CD4-positive, alpha-beta T cell (primary cell): ENCODE results near the gene ADARB2. TPM values are rescaled to one million over a fixed set of nuclear protein-coding genes. Genes with fewer than 3 reads are reported as not detected.

Experiments used
- ATAC-seq: fragments of 200-7000 bp; cut with Tn5 transposase; one replicate; pipeline ENCODE4 v1.10.0; 2022; ENCODE audit warnings: mild to moderate bottlenecking; ENCODE audit not compliant: poor library complexity
- CTCF ChIA-PET: fragments of 350-600 bp; sonication (Branson Sonifier 250); formaldehyde crosslinking; loops from one replicate; lab custom pipeline; 2021; ENCODE audit warnings: antibody characterized with exemption, inconsistent platforms; lab: Charles Lee
- POLR2A ChIA-PET: fragments of 350-600 bp; sonication (Branson Sonifier 250); formaldehyde crosslinking; loops from one replicate; lab custom pipeline; 2021; ENCODE audit warnings: antibody characterized with exemption, inconsistent platforms; lab: Charles Lee
- DNase-seq, 14 experiments: peaks; one replicate each; pipeline ENCODE4 v3.0.0-alpha.2; 2013 to 2020; ENCODE audit warnings: mixed read lengths in 2 of 14
- H3K27ac ChIP-seq, 2 donors: one replicate each; pipeline versions ENCODE4 v1.5.1 to v1.7.0; 2013; ENCODE audit warnings: low read length in 2 of 2, low read depth in 1 of 2, mild to moderate bottlenecking in 1 of 2
- H3K27me3 ChIP-seq, 2 experiments: 1 replicate in 1 of 2; 2 replicates in 1 of 2; pipeline versions ENCODE4 v1.6.1 to v1.7.0; 2013; ENCODE audit warnings: low read length in 2 of 2, control low read depth in 1 of 2, mild to moderate bottlenecking in 1 of 2, moderate library complexity in 1 of 2; ENCODE audit not compliant: insufficient read depth in 2 of 2, control insufficient read depth in 1 of 2
- H3K36me3 ChIP-seq: one replicate; pipeline ENCODE4 v1.6.1; 2013; ENCODE audit warnings: low read length, control low read depth; ENCODE audit not compliant: insufficient read depth
- H3K4me1 ChIP-seq: one replicate; pipeline ENCODE4 v1.6.1; 2013; ENCODE audit warnings: low read length, control low read depth; ENCODE audit not compliant: insufficient read depth
- H3K4me3 ChIP-seq: one replicate; pipeline ENCODE4 v1.5.1; 2013; ENCODE audit warnings: mild to moderate bottlenecking, low read length, moderate library complexity
- H3K9me3 ChIP-seq, 2 experiments: 1 replicate in 1 of 2; 2 replicates in 1 of 2; pipeline versions ENCODE4 v1.6.1 to v1.7.0; 2013; ENCODE audit warnings: low read length in 2 of 2, mild to moderate bottlenecking in 2 of 2, control low read depth in 1 of 2, moderate library complexity in 1 of 2; ENCODE audit not compliant: control insufficient read depth in 1 of 2, insufficient read depth in 1 of 2
- H3K27ac Mint-ChIP-seq: one replicate; pipeline ENCODE4 v1.8.0; 2020; ENCODE audit warnings: mixed read lengths
- H3K27me3 Mint-ChIP-seq: one replicate; pipeline ENCODE4 v1.8.0; 2021; ENCODE audit warnings: mixed read lengths
- H3K36me3 Mint-ChIP-seq: one replicate; pipeline ENCODE4 v1.8.0; 2021; ENCODE audit warnings: low read depth, mixed read lengths
- H3K4me1 Mint-ChIP-seq: one replicate; pipeline ENCODE4 v1.8.0; 2021; ENCODE audit warnings: low read depth, mixed read lengths
- H3K4me3 Mint-ChIP-seq: one replicate; pipeline ENCODE4 v1.8.0; 2020; ENCODE audit warnings: mild to moderate bottlenecking, mixed read lengths
- H3K9me3 Mint-ChIP-seq: one replicate; pipeline ENCODE4 v1.8.0; 2020; ENCODE audit warnings: mixed read lengths
- intact Hi-C, 2 experiments: fragments of 100-400 bp; cut with DNase I in 1 of 2; cut with micrococcal nuclease in 1 of 2; formaldehyde crosslinking; loops; one replicate each; pipeline versions ENCODE4 v1.15.1 to v1.9.0; 2023 to 2025; cut with DNase I, micrococcal nuclease
- total RNA-seq, 174 experiments: library from RNA in 2 of 174; stranded (reverse) in 2 of 174; gene quantifications; one replicate each; pipeline ENCODE4 v1.2.3 and lab custom pipeline; 2021 to 2026
- TF ChIP-seq, protein P1 (sequence below): fragments of 200-600 bp; IDR thresholded peaks from one replicate; pipeline ENCODE4 v1.8.0; 2022; ENCODE audit warnings: antibody characterized with exemption, mild to moderate bottlenecking

Gene ADARB2
- total RNA-seq, 2 experiments from 2014 or later: 0.14 TPM; not detected in 1

DNA sequence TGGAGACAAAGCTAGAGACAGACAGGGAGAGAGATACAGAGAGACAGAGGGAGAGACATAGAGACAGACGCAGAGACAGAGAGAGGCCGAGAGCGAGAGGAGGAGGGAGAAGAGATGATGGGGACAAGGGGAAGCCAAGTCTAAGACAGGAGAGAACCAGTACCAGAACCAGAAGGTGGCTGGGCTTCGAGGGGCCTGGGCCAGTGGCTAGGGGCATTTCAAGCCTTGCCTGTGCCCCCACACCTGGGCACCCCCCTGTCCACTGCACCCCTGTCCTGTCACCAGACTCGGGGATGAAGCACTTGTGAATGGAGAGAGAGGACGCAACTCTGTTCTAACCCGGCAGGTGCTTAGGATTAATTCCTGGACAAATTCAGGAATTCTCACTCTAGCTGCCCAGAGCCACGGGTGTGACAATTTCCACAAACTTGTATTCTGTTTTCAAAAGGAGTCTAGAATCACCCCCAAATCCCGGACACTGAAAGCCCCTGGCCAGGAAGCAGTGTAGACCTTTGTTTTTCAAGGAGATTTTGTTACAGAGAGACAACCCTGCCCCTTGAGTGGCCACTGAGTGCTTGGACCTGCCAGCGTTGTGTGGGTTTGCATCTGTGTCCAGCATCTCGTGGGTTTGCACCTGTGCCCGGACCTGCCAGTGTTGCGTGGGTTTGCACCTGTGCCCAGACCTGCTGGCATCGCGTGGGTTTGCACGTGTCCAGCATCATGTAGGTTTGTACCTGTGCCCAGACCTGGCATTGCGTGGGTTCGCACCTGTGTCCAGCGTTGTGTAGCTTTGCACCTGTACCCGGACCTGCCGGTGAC lies 523.9 kb downstream of the ADARB2 start:
- H3K27me3 Mint-ChIP-seq: no peaks in the 10 kb centered on the region
- POLR2A ChIA-PET: no interaction called here
- H3K27me3 ChIP-seq: no peaks in the 10 kb centered on the region
- H3K36me3 ChIP-seq: no peaks in the 10 kb centered on the region
- H3K9me3 Mint-ChIP-seq: no peaks in the 10 kb centered on the region
- H3K27ac Mint-ChIP-seq: no peak overlapping the region
- H3K27ac ChIP-seq: no peak overlapping the region
- H3K4me1 Mint-ChIP-seq: no peaks in the 10 kb centered on the region
- H3K4me3 ChIP-seq: no peak overlapping the region
- peaks cover 0 to 14% of the 10 kb centered on the region in 2 experiments for H3K9me3 ChIP-seq
- TF ChIP-seq, protein P1, sequence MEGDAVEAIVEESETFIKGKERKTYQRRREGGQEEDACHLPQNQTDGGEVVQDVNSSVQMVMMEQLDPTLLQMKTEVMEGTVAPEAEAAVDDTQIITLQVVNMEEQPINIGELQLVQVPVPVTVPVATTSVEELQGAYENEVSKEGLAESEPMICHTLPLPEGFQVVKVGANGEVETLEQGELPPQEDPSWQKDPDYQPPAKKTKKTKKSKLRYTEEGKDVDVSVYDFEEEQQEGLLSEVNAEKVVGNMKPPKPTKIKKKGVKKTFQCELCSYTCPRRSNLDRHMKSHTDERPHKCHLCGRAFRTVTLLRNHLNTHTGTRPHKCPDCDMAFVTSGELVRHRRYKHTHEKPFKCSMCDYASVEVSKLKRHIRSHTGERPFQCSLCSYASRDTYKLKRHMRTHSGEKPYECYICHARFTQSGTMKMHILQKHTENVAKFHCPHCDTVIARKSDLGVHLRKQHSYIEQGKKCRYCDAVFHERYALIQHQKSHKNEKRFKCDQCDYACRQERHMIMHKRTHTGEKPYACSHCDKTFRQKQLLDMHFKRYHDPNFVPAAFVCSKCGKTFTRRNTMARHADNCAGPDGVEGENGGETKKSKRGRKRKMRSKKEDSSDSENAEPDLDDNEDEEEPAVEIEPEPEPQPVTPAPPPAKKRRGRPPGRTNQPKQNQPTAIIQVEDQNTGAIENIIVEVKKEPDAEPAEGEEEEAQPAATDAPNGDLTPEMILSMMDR: no peak
- ATAC-seq (no peak), DNase-seq (no peak)
- CTCF ChIA-PET: no interaction called here
- no peaks in the 10 kb centered on the region for H3K36me3 Mint-ChIP-seq
- H3K4me3 Mint-ChIP-seq: no peak overlapping the region
- no peaks in the 10 kb centered on the region for H3K4me1 ChIP-seq
- intact Hi-C loops: no loop called here

GRCh38 chr10:1212571-1213141 lies 524.7 kb downstream of the ADARB2 start:
- Mint-ChIP-seq H3K4me3 (no peak overlapping the region), H3K36me3 (no peaks in the 10 kb centered on the region), H3K9me3 (no peaks in the 10 kb centered on the region), H3K27ac (no peak overlapping the region), H3K4me1 (no peaks in the 10 kb centered on the region), H3K27me3 (no peaks in the 10 kb centered on the region)
- Histone ChIP-seq H3K36me3 (no peaks in the 10 kb centered on the region), H3K27me3 (no peaks in the 10 kb centered on the region), H3K27ac (no peak overlapping the region), H3K4me3 (no peak overlapping the region), H3K4me1 (no peaks in the 10 kb centered on the region), H3K9me3 (peaks cover 0 to 14% of the 10 kb centered on the region in 2 experiments)
- TF ChIP-seq, protein P1: no peak
- intact Hi-C loops: no loop called here
- DNase-seq (no peak), ATAC-seq (no peak)
- CTCF ChIA-PET: no interaction called here
- POLR2A ChIA-PET: no interaction called here

DNA sequence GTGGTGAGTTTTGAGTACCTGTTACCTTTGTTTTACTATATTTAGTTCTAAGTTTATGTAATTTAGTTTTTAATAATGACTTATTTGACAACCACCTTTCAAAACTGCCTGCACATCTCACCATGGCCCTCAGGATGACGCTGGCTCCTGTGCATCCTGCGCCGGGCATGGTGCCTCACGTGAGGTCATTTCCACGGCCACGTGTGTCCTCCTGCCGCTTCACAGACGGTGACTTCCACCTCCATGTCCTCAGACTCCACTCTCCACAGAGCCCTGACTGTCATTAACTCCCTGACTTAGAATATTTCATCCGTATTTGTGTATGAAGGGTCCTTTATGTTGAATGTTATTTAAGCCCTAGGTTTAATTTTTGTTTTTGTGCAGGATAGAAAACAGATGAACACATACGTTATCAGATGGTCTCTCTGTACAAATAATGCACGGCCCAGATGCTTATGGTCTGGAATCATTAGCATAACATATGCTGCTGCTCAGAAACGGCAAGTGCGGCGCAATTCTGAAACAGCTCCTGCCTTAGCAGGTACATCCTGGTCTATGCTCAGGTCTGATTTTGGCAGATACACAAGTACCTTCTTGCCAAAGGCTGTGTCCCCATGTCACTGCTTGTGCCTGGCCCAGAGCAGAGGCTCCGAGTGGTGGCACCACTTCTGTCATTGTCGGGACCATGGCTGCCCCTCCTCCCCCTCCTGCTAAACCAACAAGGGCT lies 525.3 kb downstream of the ADARB2 start:
- ATAC-seq (no peak), DNase-seq (no peak)
- Mint-ChIP-seq H3K4me3 (no peak overlapping the region), H3K4me1 (no peaks in the 10 kb centered on the region), H3K36me3 (no peaks in the 10 kb centered on the region), H3K27ac (no peak overlapping the region), H3K9me3 (no peaks in the 10 kb centered on the region), H3K27me3 (no peaks in the 10 kb centered on the region)
- intact Hi-C loops: no loop called here
- CTCF ChIA-PET: no interaction called here
- TF ChIP-seq, protein P1: no peak
- Histone ChIP-seq H3K27ac (no peak overlapping the region), H3K4me1 (no peaks in the 10 kb centered on the region), H3K36me3 (no peaks in the 10 kb centered on the region), H3K9me3 (peaks cover 0 to 10% of the 10 kb centered on the region in 2 experiments), H3K27me3 (no peaks in the 10 kb centered on the region), H3K4me3 (no peak overlapping the region)
- POLR2A ChIA-PET: no interaction called here
